Esophagus muscularis mucosa (tissue), 4 donors: ENCODE results near the gene ADAMTS20. TPM values are rescaled to one million over a fixed set of nuclear protein-coding genes. Genes with fewer than 3 reads are reported as not detected.

Source experiments
- DNase-seq: peaks from one replicate; pipeline ENCODE4 v3.0.0-alpha.2; 2017; ENCODE audit errors: extremely low spot score
- H3K27ac ChIP-seq, 4 donors: fragments of 200-600 bp; sonication (generic); replicated peaks in 1 of 4; 1 replicate in 3 of 4; 2 replicates in 1 of 4; pipeline ENCODE4 v1.5.1; 2016 to 2019; ENCODE audit warnings: mild to moderate bottlenecking in 1 of 4
- H3K27me3 ChIP-seq, 4 donors: fragments of 200-600 bp; sonication (generic); one replicate each; pipeline versions ENCODE4 v1.5.1 to v1.6.0; 2016 to 2019
- H3K36me3 ChIP-seq, 4 donors: fragments of 200-600 bp; sonication (generic); one replicate each; pipeline ENCODE4 v1.5.1; 2016 to 2019
- H3K4me1 ChIP-seq, 4 donors: fragments of 200-600 bp; sonication (generic); one replicate each; pipeline ENCODE4 v1.5.1; 2016 to 2019
- H3K4me3 ChIP-seq, 4 donors: fragments of 200-600 bp; sonication (generic); 1 replicate in 2 of 4; 2 replicates in 2 of 4; pipeline ENCODE4 v1.5.1; 2016 to 2019; ENCODE audit warnings: mild to moderate bottlenecking in 4 of 4, moderate library complexity in 1 of 4
- H3K9me3 ChIP-seq, 4 donors: fragments of 200-600 bp; sonication (generic); 1 replicate in 3 of 4; 2 replicates in 1 of 4; pipeline ENCODE4 v1.5.1; 2016 to 2019
- CTCF ChIP-seq, 3 experiments: fragments of 200-600 bp in 2 of 3; fragments of 450-650 bp in 1 of 3; sonication (generic) in 2 of 3; IDR thresholded peaks; one replicate each; pipeline ENCODE4 v1.5.1; 2017 to 2019; ENCODE audit warnings: antibody characterized with exemption in 3 of 3, mild to moderate bottlenecking in 2 of 3, moderate library complexity in 1 of 3
- EP300 ChIP-seq: sonication (generic); formaldehyde crosslinking; IDR thresholded peaks from one replicate; pipeline ENCODE4 v1.6.1; 2017; ENCODE audit warnings: antibody characterized with exemption
- POLR2A ChIP-seq: fragments of 450-650 bp; IDR thresholded peaks from one replicate; pipeline ENCODE4 v1.6.1; 2017; ENCODE audit warnings: antibody characterized with exemption, moderate library complexity, mild to moderate bottlenecking, low read depth
- POLR2AphosphoS5 ChIP-seq, 2 donors: sonication (generic); formaldehyde crosslinking; IDR thresholded peaks; one replicate each; pipeline ENCODE4 v1.6.1; 2017; ENCODE audit warnings: antibody characterized with exemption in 2 of 2
- WGBS: methylation state at CpG from one replicate; pipeline ENCODE4 v1.1.5; 2018; 5-methylcytosine and 5-hydroxymethylcytosine counted together
- intact Hi-C: fragments of 100-400 bp; cut with DNase I; formaldehyde crosslinking; loops from one replicate; pipeline ENCODE4 v1.15.1; 2023
- total RNA-seq, 4 donors: library from RNA; depleted of rRNA; stranded (reverse); fragments of >200 nt; gene quantifications; one replicate each; pipeline versions ENCODE4 v1.1.0 to v1.2.1, GENCODE V29; 2016

Gene ADAMTS20
- total RNA-seq, 4 donors from 2014 or later: not detected

GRCh38 chr12:43577381-43577780 is 25.4 kb upstream of the ADAMTS20 start:
- no peaks in the 10 kb centered on the region for H3K36me3 ChIP-seq
- no peak overlapping the region for H3K27ac ChIP-seq
- H3K27me3 ChIP-seq: no peaks in the 10 kb centered on the region
- H3K9me3 ChIP-seq: no peaks in the 10 kb centered on the region
- H3K4me3 ChIP-seq: no peak overlapping the region
- no peak for DNase-seq
- intact Hi-C loops: no loop called here
- no peak for TF ChIP-seq POLR2AphosphoS5 (IDR thresholded peaks at IDR 0.05)
- no peak for TF ChIP-seq CTCF (IDR thresholded peaks at IDR 0.05)
- TF ChIP-seq POLR2A: no peak
- TF ChIP-seq EP300: no peak
- no peaks in the 10 kb centered on the region for H3K4me1 ChIP-seq
- 40% methylated on average over 3 of the region's 3 CpGs for WGBS

DNA sequence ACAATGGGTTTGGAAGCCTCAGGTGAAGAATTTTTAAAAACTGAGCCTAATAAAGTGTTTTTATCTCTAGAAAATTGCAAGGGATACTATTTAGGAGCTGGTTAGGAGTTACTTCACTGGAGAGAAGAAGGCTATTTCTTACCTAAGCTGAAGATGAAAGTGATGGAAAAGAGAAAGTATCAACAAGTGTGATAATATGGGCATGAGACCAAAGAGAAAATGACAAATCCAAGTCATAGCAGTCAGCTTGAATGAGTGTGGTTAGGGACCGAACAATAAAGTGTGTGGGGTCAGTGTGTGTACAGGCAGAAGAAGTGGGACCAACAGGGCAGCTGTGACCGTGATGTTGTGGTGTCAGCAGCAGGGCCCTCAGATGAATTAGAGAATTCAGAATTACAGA is 24.2 kb upstream of the ADAMTS20 start:
- Histone ChIP-seq H3K9me3 (no peaks in the 10 kb centered on the region), H3K4me3 (no peak overlapping the region), H3K27me3 (peaks cover 0 to 3% (median 0%) of the 10 kb centered on the region in 4 donors), H3K4me1 (no peaks in the 10 kb centered on the region), H3K27ac (no peak overlapping the region), H3K36me3 (no peaks in the 10 kb centered on the region)
- no peak for DNase-seq
- 77% methylated on average over 2 of the region's 2 CpGs for WGBS
- intact Hi-C loops: no loop called here
- no peak for TF ChIP-seq POLR2A
- TF ChIP-seq EP300: no peak

DNA sequence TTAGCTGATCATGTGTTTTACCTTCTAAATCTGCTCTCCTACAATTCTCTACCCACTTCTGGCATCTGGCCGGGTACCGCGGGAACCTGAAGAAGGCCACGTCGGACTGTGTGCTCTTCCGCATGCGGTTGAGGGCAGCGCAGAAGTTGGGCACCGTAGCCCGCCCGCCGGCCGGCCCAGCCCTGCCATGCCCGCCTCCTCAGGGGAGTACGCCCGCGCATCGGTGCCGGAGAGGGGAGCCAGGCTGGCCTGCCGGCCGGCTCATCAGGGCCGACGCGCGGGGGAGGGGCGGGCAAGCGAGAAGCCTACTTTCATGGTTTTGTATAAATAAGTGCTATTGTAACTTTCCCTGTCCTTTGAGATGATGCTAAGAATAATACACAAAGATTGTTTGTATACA is 19.9 kb upstream of the ADAMTS20 start:
- Histone ChIP-seq H3K27me3 (peaks cover 0 to 3% (median 0%) of the 10 kb centered on the region in 4 donors), H3K9me3 (no peaks in the 10 kb centered on the region), H3K4me1 (no peaks in the 10 kb centered on the region), H3K4me3 (no peak overlapping the region), H3K36me3 (no peaks in the 10 kb centered on the region), H3K27ac (no peak overlapping the region)
- TF ChIP-seq POLR2A: no peak
- no peak for TF ChIP-seq POLR2AphosphoS5 (IDR thresholded peaks at IDR 0.05)
- no peak for TF ChIP-seq CTCF (IDR thresholded peaks at IDR 0.05)
- TF ChIP-seq EP300: no peak
- intact Hi-C loops: no loop called here
- DNase-seq: no peak
- WGBS: 73% methylated on average over 10 of the region's 27 CpGs

- no peak for DNase-seq
- peaks cover 0 to 14% (median 12%) of the 10 kb centered on the region in 4 donors for H3K4me1 ChIP-seq
- no peak for TF ChIP-seq CTCF (IDR thresholded peaks at IDR 0.05)
- no peak for TF ChIP-seq EP300
- no peak for TF ChIP-seq POLR2AphosphoS5 (IDR thresholded peaks at IDR 0.05)
- TF ChIP-seq POLR2A: no peak
Measured at GRCh38 chr12:43556057-43556456, 4.1 kb upstream of the ADAMTS20 start.

GRCh38 chr12:43551279-43551970 is 578 bp downstream of the ADAMTS20 start:
- intact Hi-C loops: no loop called here
- peaks cover 0 to 14% (median 13%) of the 10 kb centered on the region in 4 donors for H3K9me3 ChIP-seq
- H3K36me3 ChIP-seq: no peaks in the 10 kb centered on the region
- peaks cover 0 to 31% (median 4%) of the 10 kb centered on the region in 4 donors for H3K27me3 ChIP-seq
- no peak overlapping the region for H3K27ac ChIP-seq
- no peak for DNase-seq
- H3K4me1 ChIP-seq: peaks cover 0 to 17% (median 12%) of the 10 kb centered on the region in 4 donors
- 3% methylated on average over 18 of the region's 48 CpGs for WGBS
- TF ChIP-seq POLR2AphosphoS5 (IDR thresholded peaks at IDR 0.05) (no peak), CTCF (IDR thresholded peaks at IDR 0.05) (no peak), EP300 (no peak), POLR2A (no peak)
- H3K4me3 ChIP-seq: peak overlapping the region in 2 of 4 donors; percentile 24 to 32

More at GRCh38 chr12:43556057-43556456, 4.1 kb upstream of the ADAMTS20 start:
- Histone ChIP-seq H3K4me3 (no peak overlapping the region), H3K9me3 (peaks cover 0 to 25% (median 14%) of the 10 kb centered on the region in 4 donors), H3K36me3 (no peaks in the 10 kb centered on the region), H3K27ac (no peak overlapping the region), H3K27me3 (peaks cover 0 to 19% (median 4%) of the 10 kb centered on the region in 4 donors)
- intact Hi-C loops: no loop called here
